Fibroblast of mammary gland (primary cell): ENCODE measurements around the gene SPSB3.

Experiments used
- DNase-seq: peaks from one replicate; pipeline ENCODE4 v3.0.0-alpha.2; 2010; ENCODE audit warnings: low read depth
- H3K4me3 ChIP-seq: 2 replicates; pipeline ENCODE4 v1.5.1; 2011; ENCODE audit warnings: low read depth, mild to moderate bottlenecking, low read length, moderate library complexity; ENCODE audit not compliant: control insufficient read depth
- TF ChIP-seq, protein P1 (sequence below): conservative IDR thresholded peaks from 2 replicates; pipeline ENCODE4 v1.5.1; 2011; ENCODE audit warnings: low read depth, low read length, inconsistent platforms; ENCODE audit not compliant: control insufficient read depth, insufficient read depth

Gene SPSB3

DNA sequence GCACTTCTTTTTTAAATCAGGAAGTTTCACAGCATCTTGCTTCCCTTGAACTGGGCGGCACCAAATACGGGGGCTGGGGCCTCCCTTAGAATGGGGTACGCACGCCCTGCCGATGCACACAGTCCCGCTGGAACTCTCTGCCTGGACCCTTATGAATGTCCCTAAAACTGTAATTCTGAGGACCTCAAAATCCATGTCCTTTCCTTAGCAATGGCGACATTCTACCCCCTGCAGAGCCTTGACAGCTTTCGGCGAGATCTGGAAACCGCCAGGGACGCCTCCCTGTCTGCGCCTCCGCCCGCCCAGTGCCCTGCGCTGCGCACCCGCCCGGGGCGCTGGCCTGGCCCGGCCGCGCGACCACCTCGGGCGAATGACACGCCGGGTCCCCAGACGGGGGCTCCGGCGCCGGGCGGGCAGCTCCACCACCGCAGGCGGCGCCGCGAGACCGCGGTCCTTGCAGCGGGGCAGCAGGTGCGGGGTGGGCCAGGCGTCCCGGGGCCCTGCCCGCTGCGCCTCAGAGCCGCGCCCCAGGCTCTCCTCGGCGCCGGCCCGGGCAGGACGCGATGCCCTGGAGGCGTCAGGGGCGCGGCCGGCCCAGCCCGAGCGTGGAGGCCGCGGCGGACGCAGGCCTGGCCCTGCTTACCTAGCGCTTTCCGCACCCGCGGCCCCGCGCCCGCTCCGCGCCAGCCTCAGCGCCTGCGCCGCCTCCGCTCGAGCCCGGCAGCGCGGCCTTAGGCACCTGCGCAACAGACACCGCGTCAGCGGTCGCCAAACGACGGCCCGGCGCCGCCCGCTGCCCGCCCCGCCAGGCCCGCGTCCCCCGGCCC lies 43.7 kb upstream of the SPSB3 start:
- H3K4me3 ChIP-seq: peak overlapping the region; percentile 43
- TF ChIP-seq, protein P1, sequence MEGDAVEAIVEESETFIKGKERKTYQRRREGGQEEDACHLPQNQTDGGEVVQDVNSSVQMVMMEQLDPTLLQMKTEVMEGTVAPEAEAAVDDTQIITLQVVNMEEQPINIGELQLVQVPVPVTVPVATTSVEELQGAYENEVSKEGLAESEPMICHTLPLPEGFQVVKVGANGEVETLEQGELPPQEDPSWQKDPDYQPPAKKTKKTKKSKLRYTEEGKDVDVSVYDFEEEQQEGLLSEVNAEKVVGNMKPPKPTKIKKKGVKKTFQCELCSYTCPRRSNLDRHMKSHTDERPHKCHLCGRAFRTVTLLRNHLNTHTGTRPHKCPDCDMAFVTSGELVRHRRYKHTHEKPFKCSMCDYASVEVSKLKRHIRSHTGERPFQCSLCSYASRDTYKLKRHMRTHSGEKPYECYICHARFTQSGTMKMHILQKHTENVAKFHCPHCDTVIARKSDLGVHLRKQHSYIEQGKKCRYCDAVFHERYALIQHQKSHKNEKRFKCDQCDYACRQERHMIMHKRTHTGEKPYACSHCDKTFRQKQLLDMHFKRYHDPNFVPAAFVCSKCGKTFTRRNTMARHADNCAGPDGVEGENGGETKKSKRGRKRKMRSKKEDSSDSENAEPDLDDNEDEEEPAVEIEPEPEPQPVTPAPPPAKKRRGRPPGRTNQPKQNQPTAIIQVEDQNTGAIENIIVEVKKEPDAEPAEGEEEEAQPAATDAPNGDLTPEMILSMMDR: no peak
- DNase-seq: peak; percentile 43

DNA sequence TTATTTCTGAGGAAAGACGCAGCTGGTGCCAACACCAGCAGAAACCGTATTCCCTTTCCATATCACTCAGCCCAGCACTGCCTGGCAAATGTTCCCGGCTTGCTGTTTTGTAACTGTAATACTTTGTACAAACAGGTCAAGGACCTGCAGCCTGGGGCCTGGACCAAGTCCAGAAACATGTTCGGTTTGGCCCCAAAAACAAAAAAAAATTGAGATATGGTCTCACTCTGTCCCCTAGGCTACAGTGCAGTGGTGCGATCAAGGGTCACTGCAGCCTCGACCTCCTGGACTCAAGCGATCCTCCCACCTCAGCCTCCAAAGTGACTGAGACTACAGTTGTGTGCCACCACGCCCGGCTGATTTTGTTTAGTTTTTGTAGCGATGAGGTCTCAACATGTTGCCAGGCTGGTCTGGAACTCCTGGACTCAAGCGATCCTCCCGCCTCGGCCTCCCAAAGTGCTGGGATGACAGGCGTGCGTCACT lies 43.1 kb upstream of the SPSB3 start:
- DNase-seq: no peak
- TF ChIP-seq, protein P1: no peak

DNA sequence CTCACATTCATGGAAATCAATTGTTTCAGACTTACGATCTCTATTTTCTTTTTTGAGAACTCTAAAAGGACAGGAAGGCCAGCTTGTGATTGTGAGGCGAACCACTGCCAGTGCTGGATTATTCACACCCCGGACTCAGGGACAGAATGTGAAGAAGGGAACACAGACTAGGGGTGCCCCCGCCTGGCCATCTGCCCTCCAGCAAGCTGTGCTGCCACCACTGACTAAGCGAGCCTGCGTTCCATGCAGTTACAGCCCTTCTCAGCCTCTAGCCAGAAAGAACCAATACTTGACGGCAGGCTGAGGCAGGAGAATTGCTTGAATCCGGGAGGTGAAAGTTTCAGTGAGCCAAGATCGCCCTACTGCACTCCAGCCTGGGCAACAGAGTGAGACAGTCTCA lies 41.5 kb upstream of the SPSB3 start:
- DNase-seq: peak; percentile 35
- no peak overlapping the region for H3K4me3 ChIP-seq
- TF ChIP-seq, protein P1: no peak

More for the DNA sequence above, 43.1 kb upstream of the SPSB3 start:
- peak overlapping the region; percentile 43 for H3K4me3 ChIP-seq

DNA sequence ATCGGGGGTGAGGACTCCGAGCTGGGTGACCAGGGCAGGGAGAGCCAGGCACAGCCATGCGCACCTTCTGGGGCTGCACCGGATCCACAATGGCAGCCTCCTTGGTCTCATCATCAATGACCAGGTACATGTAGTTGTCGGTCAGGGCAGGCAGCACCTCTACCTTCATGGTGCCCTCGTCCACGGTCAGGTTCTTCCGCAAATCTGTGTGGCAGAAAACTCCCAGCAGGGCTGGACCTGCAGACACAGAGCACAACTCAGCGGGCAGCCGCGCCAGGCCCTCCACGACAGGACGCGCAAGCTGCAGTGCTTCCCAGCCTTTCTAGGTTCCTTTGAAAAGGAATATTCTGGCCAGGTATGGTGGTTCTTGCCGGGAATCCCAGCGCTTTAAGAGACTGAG lies 40.4 kb upstream of the SPSB3 start:
- no peak for DNase-seq
- TF ChIP-seq, protein P1: no peak
- no peak overlapping the region for H3K4me3 ChIP-seq

DNA sequence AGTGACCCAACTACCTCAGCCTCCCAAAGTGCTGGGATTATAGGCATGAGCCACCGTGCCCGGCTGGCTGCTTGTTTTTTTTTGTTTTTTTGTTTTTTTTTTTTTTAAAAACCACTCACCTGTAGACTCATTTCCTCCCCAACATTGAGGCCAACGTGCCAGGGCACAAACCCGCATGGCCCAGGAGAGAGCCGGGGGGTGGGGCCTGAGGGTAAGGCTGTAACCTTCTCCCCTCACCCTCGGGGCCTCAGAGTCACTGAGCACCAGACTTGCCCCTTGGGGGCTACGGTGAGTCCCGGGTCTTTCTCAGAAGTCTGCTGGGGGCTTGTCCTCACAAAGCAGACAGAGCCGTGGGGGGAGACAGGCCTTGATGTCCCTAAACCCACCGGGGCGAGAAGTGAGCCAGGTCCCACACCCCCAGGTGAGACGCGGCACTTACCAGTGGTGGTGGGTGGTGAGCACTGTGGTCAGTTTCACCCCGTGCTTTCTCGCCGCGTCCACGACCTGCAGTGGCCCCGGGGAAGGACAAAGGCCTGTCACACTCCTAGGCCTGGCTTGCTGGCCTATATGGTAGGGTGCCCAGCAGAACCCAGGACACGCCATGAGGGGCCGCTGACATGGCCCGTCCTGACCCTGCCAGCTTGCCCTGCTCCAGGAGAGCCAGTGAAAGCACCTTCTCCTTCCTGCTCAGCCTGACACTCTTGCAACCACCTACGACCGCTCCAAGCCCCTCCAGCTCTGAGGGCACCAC lies 39.7 kb upstream of the SPSB3 start:
- no peak overlapping the region for H3K4me3 ChIP-seq
- DNase-seq: no peak
- TF ChIP-seq, protein P1: no peak

DNA sequence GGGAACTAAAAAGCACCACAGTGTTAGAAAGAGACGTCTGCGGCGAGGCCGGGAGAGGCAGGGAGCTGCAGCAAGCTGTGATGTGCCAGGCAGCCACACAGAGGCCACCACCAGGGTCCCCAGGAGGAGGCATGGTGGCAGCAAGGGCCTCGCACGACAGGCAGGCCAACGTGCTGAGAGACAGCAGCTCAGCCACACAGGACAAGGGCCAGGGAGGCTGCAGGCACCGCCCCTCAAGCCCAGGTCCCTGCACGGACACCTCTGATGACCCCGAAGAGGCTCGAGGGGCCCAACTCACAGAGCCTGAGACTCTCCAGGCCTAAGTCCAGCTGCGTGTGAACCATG lies 38.5 kb upstream of the SPSB3 start:
- TF ChIP-seq, protein P1: no peak
- no peak for DNase-seq

More for the DNA sequence above, 38.5 kb upstream of the SPSB3 start:
- H3K4me3 ChIP-seq: no peak overlapping the region
